Sigmoid colon (tissue), 7 donors: ENCODE measurements around the gene PLCH1. TPM values are rescaled to one million over a fixed set of nuclear protein-coding genes. Genes with fewer than 3 reads are reported as not detected.
"Not testable (repeated sequence)": the region's sequence is repeated elsewhere in the genome, so short reads cannot be mapped to it uniquely, and the experiment has no call there.

Experiments
- DNase-seq: peaks from one replicate; pipeline ENCODE4 v3.0.0-alpha.2; 2019
- H3K27ac ChIP-seq, 4 donors: fragments of 200-600 bp; sonication (generic); one replicate each; pipeline ENCODE4 v1.5.1; 2016 to 2019; ENCODE audit warnings: mild to moderate bottlenecking in 1 of 4
- H3K27me3 ChIP-seq, 3 donors: fragments of 200-600 bp; sonication (generic); one replicate each; pipeline ENCODE4 v1.5.1; 2019; ENCODE audit warnings: mild to moderate bottlenecking in 1 of 3
- H3K36me3 ChIP-seq, 4 donors: fragments of 200-600 bp; sonication (generic); one replicate each; pipeline ENCODE4 v1.5.1; 2016 to 2019
- H3K4me1 ChIP-seq, 4 donors: fragments of 200-600 bp; sonication (generic); one replicate each; pipeline ENCODE4 v1.5.1; 2017 to 2019
- H3K4me3 ChIP-seq, 4 donors: fragments of 200-600 bp; sonication (generic); one replicate each; pipeline ENCODE4 v1.5.1; 2017 to 2019; ENCODE audit warnings: mild to moderate bottlenecking in 2 of 4, moderate library complexity in 1 of 4
- H3K9me3 ChIP-seq, 4 donors: fragments of 200-600 bp in 3 of 4; sonication (generic) in 3 of 4; one replicate each; pipeline versions ENCODE4 v1.5.1 to v1.6.1; 2013 to 2019
- CTCF ChIP-seq, 4 experiments: fragments of 450-650 bp in 3 of 4; fragments of 200-600 bp in 1 of 4; IDR thresholded peaks; one replicate each; pipeline ENCODE4 v1.5.1; 2016 to 2019; ENCODE audit warnings: antibody characterized with exemption in 4 of 4, mild to moderate bottlenecking in 3 of 4, moderate library complexity in 2 of 4
- EP300 ChIP-seq, 4 donors: sonication (generic); formaldehyde crosslinking; IDR thresholded peaks; one replicate each; pipeline ENCODE4 v1.6.1; 2017; ENCODE audit warnings: antibody characterized with exemption in 4 of 4
- POLR2A ChIP-seq, 2 donors: fragments of 450-650 bp; IDR thresholded peaks; one replicate each; pipeline ENCODE4 v1.6.1; 2016; ENCODE audit warnings: antibody characterized with exemption in 2 of 2, mild to moderate bottlenecking in 2 of 2, moderate library complexity in 2 of 2
- POLR2AphosphoS5 ChIP-seq, 4 donors: sonication (generic); formaldehyde crosslinking; IDR thresholded peaks; one replicate each; pipeline ENCODE4 v1.6.1; 2017; ENCODE audit warnings: antibody characterized with exemption in 4 of 4
- whole genome bisulfite sequencing, 2 donors: extraction: QIAGEN DNeasy Blood & Tissue Kit; methylation state at CpG; one replicate each; pipeline ENCODE4 v1.1.7; 2013; 5-methylcytosine and 5-hydroxymethylcytosine counted together
- intact Hi-C: fragments of 100-400 bp; cut with DNase I; formaldehyde crosslinking; loops from one replicate; pipeline ENCODE4 v1.15.1; 2023
- polyA plus RNA-seq, 3 donors: library from polyadenylated mRNA; stranded (reverse); fragments of 200-250 nt; gene quantifications; one replicate each; pipeline ENCODE4 v1.2.3, GENCODE V29; 2013
- total RNA-seq, 4 donors: library from RNA; depleted of rRNA; stranded (reverse); fragments of >200 nt; gene quantifications; one replicate each; pipeline ENCODE4 v1.1.0, GENCODE V29; 2016
- donor health status: healthy with polysubstance abuse.
- donor health status: Bipolar disorder and iron deficiency.
- donor health status: healthy.

The PLCH1 gene
- total and polyA plus RNA-seq, 7 donors = 0.36 to 1.9 (median 0.83) TPM

GRCh38 chr3:155617346-155617925 is 127.4 kb downstream of the PLCH1 start:
- Histone ChIP-seq H3K4me3 (no peak overlapping the region), H3K27me3 (no peaks in the 10 kb centered on the region), H3K4me1 (no peaks in the 10 kb centered on the region), H3K27ac (no peak overlapping the region), H3K9me3 (peaks cover 0 to 3% (median 2%) of the 10 kb centered on the region in 4 donors), H3K36me3 (no peaks in the 10 kb centered on the region)
- DNase-seq = no peak
- TF ChIP-seq POLR2A (IDR thresholded peaks at IDR 0.05) = no peak
- TF ChIP-seq EP300 (IDR thresholded peaks at IDR 0.05) = no peak
- TF ChIP-seq CTCF (IDR thresholded peaks at IDR 0.05) = no peak
- TF ChIP-seq POLR2AphosphoS5 (IDR thresholded peaks at IDR 0.05) = no peak
- 88 to 95% methylated on average over 1 of the region's 1 CpG for WGBS, 2 donors
- intact Hi-C loops = no loop called here

- H3K27me3 ChIP-seq, DNase-seq, intact Hi-C loops, H3K27ac ChIP-seq, H3K4me1 ChIP-seq, H3K9me3 ChIP-seq, H3K4me3 ChIP-seq, H3K36me3 ChIP-seq: not testable (repeated sequence)
- WGBS, 2 donors = 93 to 94% methylated on average over 1 of the region's 1 CpG
Measured at GRCh38 chr3:155615141-155615540, 129.7 kb downstream of the PLCH1 start.

GRCh38 chr3:155614410-155614809 is 130.5 kb downstream of the PLCH1 start:
- intact Hi-C loops, H3K27me3 ChIP-seq, H3K4me1 ChIP-seq, H3K9me3 ChIP-seq, H3K27ac ChIP-seq, H3K4me3 ChIP-seq, DNase-seq, H3K36me3 ChIP-seq: not testable (repeated sequence)

- intact Hi-C loops = no loop called here
- H3K27ac ChIP-seq = no peak overlapping the region
- no peaks in the 10 kb centered on the region for H3K4me1 ChIP-seq
- H3K9me3 ChIP-seq = peaks cover 0 to 9% (median 2%) of the 10 kb centered on the region in 4 donors
- no peak overlapping the region for H3K4me3 ChIP-seq
- TF ChIP-seq POLR2AphosphoS5 (IDR thresholded peaks at IDR 0.05) (no peak), EP300 (IDR thresholded peaks at IDR 0.05) (no peak), CTCF (IDR thresholded peaks at IDR 0.05) (no peak), POLR2A (IDR thresholded peaks at IDR 0.05) (no peak)
- H3K27me3 ChIP-seq = no peaks in the 10 kb centered on the region
- DNase-seq = no peak
- H3K36me3 ChIP-seq = no peaks in the 10 kb centered on the region
Measured at GRCh38 chr3:155611456-155611855, 133.4 kb downstream of the PLCH1 start.

GRCh38 chr3:155609586-155609985 is 135.3 kb downstream of the PLCH1 start:
- DNase-seq = no peak

More at GRCh38 chr3:155609586-155609985, 135.3 kb downstream of the PLCH1 start:
- no peaks in the 10 kb centered on the region for H3K27me3 ChIP-seq
- H3K36me3 ChIP-seq = no peaks in the 10 kb centered on the region
- H3K9me3 ChIP-seq = peaks cover 0 to 9% (median 0%) of the 10 kb centered on the region in 4 donors
- no peak overlapping the region for H3K27ac ChIP-seq
- no peaks in the 10 kb centered on the region for H3K4me1 ChIP-seq
- no peak overlapping the region for H3K4me3 ChIP-seq
- intact Hi-C loops = no loop called here
- TF ChIP-seq POLR2AphosphoS5 (IDR thresholded peaks at IDR 0.05) (no peak), POLR2A (IDR thresholded peaks at IDR 0.05) (no peak), CTCF (IDR thresholded peaks at IDR 0.05) (no peak), EP300 (IDR thresholded peaks at IDR 0.05) (no peak)
